Body of pancreas (tissue), 4 donors: ENCODE results near the gene METTL6.

ENCODE experiments used
- CTCF ChIP-seq, 7 experiments: fragments of 450-650 bp in 4 of 7; fragments of 200-600 bp in 3 of 7; sonication (generic) in 3 of 7; IDR thresholded peaks; one replicate each; pipeline ENCODE4 v1.5.1; 2016 to 2019; ENCODE audit warnings: antibody characterized with exemption in 7 of 7
- POLR2A ChIP-seq, 3 donors: fragments of 450-650 bp; IDR thresholded peaks; one replicate each; pipeline ENCODE4 v1.6.1; 2016; ENCODE audit warnings: antibody characterized with exemption in 3 of 3, mild to moderate bottlenecking in 2 of 3

DNA sequence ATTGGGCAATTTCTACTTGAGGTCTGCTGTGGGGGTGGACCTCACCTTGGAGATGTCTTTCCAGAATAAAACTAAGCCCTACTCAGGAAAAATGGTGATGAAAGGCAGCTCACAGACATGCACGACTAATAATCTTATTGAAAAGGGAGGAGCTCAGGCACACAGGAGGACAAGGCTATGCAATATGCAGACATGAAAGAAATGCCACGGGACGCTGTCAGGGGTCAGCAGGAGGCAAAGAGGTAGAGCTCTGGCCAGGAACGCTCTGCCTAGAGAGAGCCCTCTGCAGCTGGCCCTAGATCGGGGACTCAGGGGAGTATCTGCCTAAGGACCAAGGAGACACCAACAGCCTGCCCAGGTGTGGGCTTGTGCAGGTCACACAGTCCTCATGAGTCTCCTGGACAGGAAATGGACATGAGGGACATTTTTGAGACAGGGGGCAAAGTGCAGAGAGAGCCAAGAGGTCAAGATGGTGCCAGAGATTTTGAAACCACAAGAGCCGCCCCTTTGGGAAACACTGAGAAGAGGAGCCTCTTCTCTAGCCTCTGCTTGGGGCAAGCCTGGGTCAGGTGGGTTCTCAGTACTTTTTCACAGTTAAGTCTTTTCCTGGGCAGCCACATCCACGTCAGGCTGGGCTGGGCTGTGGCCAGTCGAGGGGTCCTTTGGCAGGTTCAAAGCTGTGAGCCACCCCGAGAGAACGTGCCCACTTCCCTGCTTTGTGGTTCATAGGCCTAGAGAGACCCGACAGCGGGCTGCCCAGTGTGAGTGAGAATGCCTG lies 23.3 kb upstream of the METTL6 start:
- TF ChIP-seq POLR2A (IDR thresholded peaks at IDR 0.05) = no peak
- no peak for TF ChIP-seq CTCF (IDR thresholded peaks at IDR 0.05)
